ENCODE data around the gene CPVL.

CPVL gene

DNA sequence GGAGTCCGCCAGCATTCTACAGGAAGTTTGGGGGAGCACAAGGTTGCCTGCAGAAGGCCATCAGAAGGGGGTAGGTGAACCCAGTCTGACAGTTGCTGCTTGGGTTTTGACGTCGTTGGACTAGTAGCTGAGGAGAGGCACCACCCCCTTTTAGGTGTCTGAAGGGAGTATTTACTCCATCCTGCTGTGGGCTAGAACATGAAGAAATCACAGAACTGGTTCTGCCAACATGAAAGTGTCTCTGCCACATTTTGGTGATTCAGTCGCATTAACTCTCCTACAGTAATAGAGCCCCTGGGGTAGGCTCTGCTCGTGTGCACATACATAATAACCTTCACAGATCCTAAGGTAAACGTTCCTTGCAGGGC is 187.4 kb downstream of the CPVL start:
- no peak for FAIRE-seq

- FAIRE-seq: no peak
Observed at GRCh38 chr7:28958235-28958979, 187.9 kb downstream of the CPVL start, which contains the start of gene TRIL. Gene TRIL, minus strand, starts transcription at chr7:28958330. Its CDS starts 284 bp downstream, at chr7:28958046.

- FAIRE-seq: no peak
Observed at GRCh38 chr7:28957751-28958234, 188.5 kb downstream of the CPVL start.

DNA sequence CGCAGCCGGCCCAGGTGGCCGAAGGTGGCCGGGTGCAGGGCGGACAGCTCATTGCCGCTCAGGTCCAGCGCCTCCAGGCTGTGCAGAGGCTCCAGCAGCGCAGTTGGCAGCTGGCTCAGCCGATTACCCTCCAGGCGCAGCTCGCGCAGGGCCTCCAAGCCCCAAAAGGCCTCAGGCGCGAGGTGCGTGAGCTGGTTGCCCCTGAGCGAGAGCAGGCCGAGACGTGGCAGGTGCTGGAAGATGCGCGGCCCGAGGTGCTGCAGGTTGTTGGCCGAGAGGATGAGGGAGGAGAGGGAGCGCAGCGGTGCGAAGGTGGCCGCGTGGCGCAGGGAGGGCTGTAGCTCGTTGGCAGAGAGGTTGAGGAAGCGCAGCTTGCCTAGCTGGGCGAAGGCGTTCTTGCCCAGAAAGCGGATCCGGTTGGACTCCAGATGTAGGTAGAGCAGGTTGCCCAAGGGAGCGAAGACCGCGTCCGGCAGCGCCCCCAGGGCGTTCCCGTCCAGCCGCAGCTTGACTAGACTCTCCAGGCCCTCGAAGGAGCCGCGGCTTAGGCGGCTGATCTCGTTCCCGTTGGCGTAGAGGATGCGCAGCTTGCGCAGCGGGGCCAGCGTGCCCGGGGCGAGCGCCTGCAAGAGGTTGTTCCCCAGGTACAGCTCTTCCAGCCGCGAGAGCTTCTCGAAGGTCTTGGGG is 189.1 kb downstream of the CPVL start:
- FAIRE-seq: no peak

GRCh38 chr7:28956608-28957063 is 189.7 kb downstream of the CPVL start:
- FAIRE-seq: no peak

GRCh38 chr7:28955718-28956607 is 190.4 kb downstream of the CPVL start:
- FAIRE-seq: no peak

DNA sequence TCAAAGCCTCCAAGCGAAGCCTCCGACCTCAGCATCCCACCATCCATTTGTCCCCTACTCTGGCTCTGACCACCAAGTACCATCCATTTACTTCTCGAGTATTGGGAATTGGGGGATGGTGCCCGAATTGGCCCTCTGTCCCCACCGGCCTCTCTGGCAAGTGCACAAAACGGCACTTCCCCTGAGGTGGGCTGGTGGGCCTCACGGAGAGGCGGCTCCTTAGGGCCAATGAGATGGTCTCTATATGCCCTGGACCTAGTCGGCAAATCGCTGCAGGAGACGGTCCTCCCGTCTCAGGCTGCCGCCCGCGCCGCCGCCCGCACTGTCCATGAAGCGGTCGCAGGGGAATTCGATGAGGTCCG is 191.0 kb downstream of the CPVL start:
- FAIRE-seq: no peak

DNA sequence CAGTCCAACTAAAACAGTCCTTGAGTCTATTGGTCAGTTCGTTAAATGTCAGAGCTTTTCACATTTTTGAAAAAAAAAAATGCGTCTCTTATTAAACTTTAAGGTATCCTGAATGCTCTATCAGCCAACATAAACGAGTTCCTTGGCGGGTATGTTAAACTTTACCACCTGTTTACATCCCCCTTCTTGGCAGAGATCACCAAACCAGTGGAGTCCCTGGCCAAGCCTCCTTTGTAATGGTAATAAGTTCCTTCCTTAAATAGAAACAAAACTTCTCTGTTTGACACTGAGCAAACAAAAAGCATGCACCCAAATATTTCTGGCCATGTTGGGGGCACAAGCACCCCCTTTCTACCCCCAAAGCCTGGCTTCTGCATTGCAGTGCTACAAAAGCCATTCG is 191.4 kb downstream of the CPVL start:
- FAIRE-seq: no peak

GRCh38 chr7:28954471-28954870 is 191.9 kb downstream of the CPVL start:
- FAIRE-seq: no peak

DNA sequence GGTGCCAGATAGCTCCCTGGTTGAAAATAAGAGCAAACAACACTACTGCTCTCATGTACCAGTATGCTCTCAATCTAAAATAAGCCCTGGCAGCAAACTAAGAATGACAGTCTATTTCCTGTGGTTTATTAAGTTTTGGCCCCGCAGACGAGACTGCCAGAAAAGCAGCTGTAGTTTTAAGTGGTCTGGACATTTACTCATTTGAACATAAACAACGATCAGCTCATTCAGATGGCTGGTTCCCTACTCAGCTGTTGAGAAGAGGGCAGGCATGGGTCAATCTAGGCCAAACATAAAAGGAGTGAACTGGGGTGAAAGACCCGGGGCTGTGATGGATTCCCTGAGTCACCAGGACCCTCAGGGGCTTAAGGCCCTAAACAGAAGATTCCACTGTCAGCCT is 192.7 kb downstream of the CPVL start:
- FAIRE-seq: no peak

Measured in endometrium (tissue), 2 donors.